GM21381 (cell line): Measurements from ENCODE around the gene RMI1.
A peak's percentile ranks its signal among the peaks of the same experiment; 100 is the strongest.
"Not testable (repeated sequence)": the region's sequence is repeated elsewhere in the genome, so short reads cannot be mapped to it uniquely, and the experiment has no call there.

ENCODE experiments used
- ATAC-seq: cut with Tn5 transposase; IDR thresholded peaks from one replicate; pipeline ENCODE4 v1.9.1; 2021; ENCODE audit warnings: mild to moderate bottlenecking, moderate library complexity; ENCODE audit not compliant: unreplicated experiment

The RMI1 gene

GRCh38 chr9:83980395-83981125, at the start of gene RMI1:
Gene RMI1 (plus strand): TSS chr9:83980805. CDS start chr9:84000987, 20,182 bp downstream.
- ATAC-seq = peak; percentile 65

GRCh38 chr9:83930881-83931280, 49.7 kb upstream of the RMI1 start:
- ATAC-seq = no peak

- no peak for ATAC-seq
Measured at GRCh38 chr9:83932011-83932410, 48.6 kb upstream of the RMI1 start.

GRCh38 chr9:83932851-83933250, 47.8 kb upstream of the RMI1 start:
- no peak for ATAC-seq

- ATAC-seq = no peak
Measured at GRCh38 chr9:83933790-83934189, 46.8 kb upstream of the RMI1 start.

- no peak for ATAC-seq
Measured at GRCh38 chr9:83934569-83935275, 45.9 kb upstream of the RMI1 start.

- ATAC-seq = no peak
Measured at GRCh38 chr9:83935276-83935935, 45.2 kb upstream of the RMI1 start.

- no peak for ATAC-seq
Measured at GRCh38 chr9:83936523-83936922, 44.1 kb upstream of the RMI1 start.

- ATAC-seq = no peak
Measured at GRCh38 chr9:83937861-83938455, 42.6 kb upstream of the RMI1 start.

- no peak for ATAC-seq
Measured at GRCh38 chr9:83940590-83941303, 39.9 kb upstream of the RMI1 start.

GRCh38 chr9:83948096-83948495, 32.5 kb upstream of the RMI1 start:
- not testable (repeated sequence) for ATAC-seq

GRCh38 chr9:83956086-83956435, 24.5 kb upstream of the RMI1 start:
- peak; percentile 57 for ATAC-seq

GRCh38 chr9:83956436-83957247, 24.0 kb upstream of the RMI1 start:
- peak; percentile 88 for ATAC-seq

GRCh38 chr9:83957248-83957513, 23.4 kb upstream of the RMI1 start:
- no peak for ATAC-seq

- no peak for ATAC-seq
Measured at GRCh38 chr9:83959061-83959460, 21.5 kb upstream of the RMI1 start.

- ATAC-seq = no peak
Measured at GRCh38 chr9:83960991-83961390, 19.6 kb upstream of the RMI1 start.

- no peak for ATAC-seq
Measured at GRCh38 chr9:83962165-83962564, 18.4 kb upstream of the RMI1 start.

- no peak for ATAC-seq
Measured at GRCh38 chr9:83964973-83965349, 15.6 kb upstream of the RMI1 start.

GRCh38 chr9:83965350-83966208, 15.0 kb upstream of the RMI1 start:
- no peak for ATAC-seq

- no peak for ATAC-seq
Measured at GRCh38 chr9:83966209-83966582, 14.4 kb upstream of the RMI1 start.
